ENCODE measurements around the gene F10.
"Not testable (repeated sequence)": the region's sequence is repeated elsewhere in the genome, so short reads cannot be mapped to it uniquely, and the experiment has no call there.

- not testable (repeated sequence) for TF ChIP-seq CTCF (conservative IDR thresholded peaks at IDR 0.05; ENCODE audit: low read length); EZH2phosphoT487 (IDR thresholded peaks at IDR 0.05; ENCODE audit: borderline replicate concordance)
Measured at GRCh38 chr13:113161975-113162374, 39.4 kb downstream of the F10 start.
